Type B pancreatic cell (in vitro differentiated cells): ENCODE data around the gene SNX30. TPM values are rescaled to one million over a fixed set of nuclear protein-coding genes. Genes with fewer than 3 reads are reported as not detected.

ENCODE experiments used
- DNase-seq: peaks from one replicate; pipeline ENCODE4 v3.0.0; 2021; ENCODE audit warnings: mixed read lengths; ENCODE audit not compliant: unreplicated experiment; ENCODE audit errors: extremely low spot score
- H3K27ac Mint-ChIP-seq: 2 replicates; pipeline ENCODE4 v1.8.0; 2021; ENCODE audit warnings: mild to moderate bottlenecking, mixed read lengths
- H3K27me3 Mint-ChIP-seq: 2 replicates; pipeline ENCODE4 v1.8.0; 2021; ENCODE audit warnings: mixed read lengths
- H3K36me3 Mint-ChIP-seq: 2 replicates; pipeline ENCODE4 v1.8.0; 2021; ENCODE audit warnings: mixed read lengths
- H3K4me1 Mint-ChIP-seq: one replicate; pipeline ENCODE4 v1.8.0; 2021; ENCODE audit warnings: mixed read lengths; ENCODE audit not compliant: unreplicated experiment
- H3K4me3 Mint-ChIP-seq: 2 replicates; pipeline ENCODE4 v1.8.0; 2021; ENCODE audit warnings: mild to moderate bottlenecking, mixed read lengths
- H3K9me3 Mint-ChIP-seq: 2 replicates; pipeline ENCODE4 v1.8.0; 2021; ENCODE audit warnings: mixed read lengths
- CTCF ChIP-seq: fragments of 200-600 bp; sonication (generic); conservative IDR thresholded peaks from 2 replicates; pipeline ENCODE4 v1.5.0; 2021; ENCODE audit warnings: antibody characterized with exemption, mild to moderate bottlenecking
- total RNA-seq: library from RNA; stranded (reverse); gene quantifications from 2 replicates; pipeline ENCODE4 v1.2.1, GENCODE V29; 2021; ENCODE audit warnings: low replicate concordance

SNX30 gene
- total RNA-seq, 1 donor from 2014 or later, result 10.6 TPM

GRCh38 chr9:112815868-112816267, 65.3 kb downstream of the SNX30 start:
- no peak for DNase-seq
- TF ChIP-seq CTCF, result no peak
- Mint-ChIP-seq H3K36me3 (peaks cover 7% of the 10 kb centered on the region), H3K27me3 (no peaks in the 10 kb centered on the region), H3K9me3 (no peaks in the 10 kb centered on the region), H3K27ac (no peak overlapping the region), H3K4me1 (peaks cover 5% of the 10 kb centered on the region), H3K4me3 (no peak overlapping the region)

- no peak for DNase-seq
- no peaks in the 10 kb centered on the region for H3K27me3 Mint-ChIP-seq
- H3K27ac Mint-ChIP-seq, result no peak overlapping the region
- H3K36me3 Mint-ChIP-seq, result peaks cover 7% of the 10 kb centered on the region
- no peak for TF ChIP-seq CTCF
- H3K4me3 Mint-ChIP-seq, result no peak overlapping the region
- H3K9me3 Mint-ChIP-seq, result no peaks in the 10 kb centered on the region
- peaks cover 5% of the 10 kb centered on the region for H3K4me1 Mint-ChIP-seq
These were observed 67.3 kb downstream of the SNX30 start for GRCh38 chr9:112817860-112818203.

- no peak for DNase-seq
- Mint-ChIP-seq H3K9me3 (no peaks in the 10 kb centered on the region), H3K4me1 (peaks cover 5% of the 10 kb centered on the region), H3K27me3 (no peaks in the 10 kb centered on the region), H3K27ac (peak overlapping the region; percentile 6), H3K4me3 (no peak overlapping the region), H3K36me3 (peaks cover 7% of the 10 kb centered on the region)
- peak; percentile 80 for TF ChIP-seq CTCF
These were observed 69.3 kb downstream of the SNX30 start for GRCh38 chr9:112819635-112820496.

- no peak overlapping the region for H3K4me3 Mint-ChIP-seq
- no peak for TF ChIP-seq CTCF
- H3K27ac Mint-ChIP-seq, result no peak overlapping the region
- H3K27me3 Mint-ChIP-seq, result no peaks in the 10 kb centered on the region
- H3K4me1 Mint-ChIP-seq, result peaks cover 5% of the 10 kb centered on the region
- DNase-seq, result no peak
- H3K9me3 Mint-ChIP-seq, result peaks cover 4% of the 10 kb centered on the region
- H3K36me3 Mint-ChIP-seq, result peaks cover 7% of the 10 kb centered on the region
These were observed 70.3 kb downstream of the SNX30 start for GRCh38 chr9:112820881-112821280.

GRCh38 chr9:112822618-112823017, 72.1 kb downstream of the SNX30 start:
- Mint-ChIP-seq H3K9me3 (peaks cover 4% of the 10 kb centered on the region), H3K4me3 (no peak overlapping the region), H3K27ac (no peak overlapping the region), H3K36me3 (peaks cover 7% of the 10 kb centered on the region), H3K4me1 (peaks cover 5% of the 10 kb centered on the region), H3K27me3 (no peaks in the 10 kb centered on the region)
- no peak for TF ChIP-seq CTCF
- DNase-seq, result no peak
